Upper lobe of right lung (tissue), 1 donor: Measurements from ENCODE around the gene AKAP10. TPM values are rescaled to one million over a fixed set of nuclear protein-coding genes. Genes with fewer than 3 reads are reported as not detected.

Experiments used
- ATAC-seq: fragments of 200-7000 bp; cut with Tn5 transposase; one replicate; pipeline ENCODE4 v1.9.1; 2020; ENCODE audit warnings: mild to moderate bottlenecking, moderate library complexity
- DNase-seq: peaks from one replicate; pipeline ENCODE4 v3.0.0-alpha.2; 2020
- H3K27ac ChIP-seq: fragments of 200-600 bp; one replicate; pipeline ENCODE4 v1.8.0; 2022
- H3K27me3 ChIP-seq: fragments of 200-600 bp; one replicate; pipeline ENCODE4 v1.8.0; 2022; ENCODE audit warnings: mild to moderate bottlenecking
- H3K36me3 ChIP-seq: fragments of 200-600 bp; one replicate; pipeline ENCODE4 v1.8.0; 2022
- H3K4me1 ChIP-seq: fragments of 200-600 bp; one replicate; pipeline ENCODE4 v1.8.0; 2022
- H3K4me3 ChIP-seq: fragments of 200-600 bp; one replicate; pipeline ENCODE4 v1.8.0; 2022; ENCODE audit warnings: mild to moderate bottlenecking
- H3K9me3 ChIP-seq: fragments of 200-600 bp; one replicate; pipeline ENCODE4 v1.8.0; 2022
- intact Hi-C: fragments of 100-400 bp; cut with DNase I; formaldehyde crosslinking; loops from one replicate; pipeline ENCODE4 v1.11.0; 2022
- total RNA-seq: library from RNA; stranded (reverse); fragmentation: NEBNext Ultra II Directional; extraction: Animal tissue kit (Norgen Biotek cat#: 25700); gene quantifications from one replicate; pipeline ENCODE4 v1.2.1, GENCODE V29; 2021
- TF ChIP-seq, protein P1 (sequence below): fragments of 200-600 bp; IDR thresholded peaks from one replicate; pipeline ENCODE4 v1.8.0; 2022; ENCODE audit warnings: antibody characterized with exemption
- donor health status: DM: no; HTN: yes; CAD: no; lungs with severe emphysema.

The AKAP10 gene
- total RNA-seq, 1 donor from 2014 or later = 42.3 TPM

DNA sequence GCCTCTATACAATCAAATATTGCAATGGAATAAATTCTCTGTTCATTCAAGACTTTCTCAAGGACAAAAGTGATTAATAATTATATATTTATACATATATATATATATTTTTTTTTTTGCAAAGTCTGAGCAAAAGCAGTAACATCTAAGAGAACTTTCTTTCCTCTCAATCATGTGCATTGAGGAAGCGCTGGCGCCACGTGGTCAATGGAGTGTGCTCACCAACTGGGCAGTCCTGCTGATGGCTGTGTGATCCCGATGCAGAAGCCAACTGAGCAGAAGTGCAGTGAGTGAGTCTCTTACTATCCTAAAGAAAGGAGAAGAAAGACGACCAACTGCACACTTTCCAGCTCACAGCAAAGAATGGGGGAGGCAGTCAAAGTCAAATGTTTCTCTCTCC lies 72.7 kb downstream of the AKAP10 start:
- Histone ChIP-seq H3K4me1 (peaks cover 13% of the 10 kb centered on the region), H3K9me3 (no peaks in the 10 kb centered on the region), H3K4me3 (no peak overlapping the region), H3K27me3 (no peaks in the 10 kb centered on the region), H3K36me3 (peaks cover 77% of the 10 kb centered on the region), H3K27ac (no peak overlapping the region)
- peak; percentile 83 for ATAC-seq
- TF ChIP-seq, protein P1, sequence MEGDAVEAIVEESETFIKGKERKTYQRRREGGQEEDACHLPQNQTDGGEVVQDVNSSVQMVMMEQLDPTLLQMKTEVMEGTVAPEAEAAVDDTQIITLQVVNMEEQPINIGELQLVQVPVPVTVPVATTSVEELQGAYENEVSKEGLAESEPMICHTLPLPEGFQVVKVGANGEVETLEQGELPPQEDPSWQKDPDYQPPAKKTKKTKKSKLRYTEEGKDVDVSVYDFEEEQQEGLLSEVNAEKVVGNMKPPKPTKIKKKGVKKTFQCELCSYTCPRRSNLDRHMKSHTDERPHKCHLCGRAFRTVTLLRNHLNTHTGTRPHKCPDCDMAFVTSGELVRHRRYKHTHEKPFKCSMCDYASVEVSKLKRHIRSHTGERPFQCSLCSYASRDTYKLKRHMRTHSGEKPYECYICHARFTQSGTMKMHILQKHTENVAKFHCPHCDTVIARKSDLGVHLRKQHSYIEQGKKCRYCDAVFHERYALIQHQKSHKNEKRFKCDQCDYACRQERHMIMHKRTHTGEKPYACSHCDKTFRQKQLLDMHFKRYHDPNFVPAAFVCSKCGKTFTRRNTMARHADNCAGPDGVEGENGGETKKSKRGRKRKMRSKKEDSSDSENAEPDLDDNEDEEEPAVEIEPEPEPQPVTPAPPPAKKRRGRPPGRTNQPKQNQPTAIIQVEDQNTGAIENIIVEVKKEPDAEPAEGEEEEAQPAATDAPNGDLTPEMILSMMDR = no peak
- intact Hi-C loops = no loop called here
- DNase-seq = peak; percentile 79

DNA sequence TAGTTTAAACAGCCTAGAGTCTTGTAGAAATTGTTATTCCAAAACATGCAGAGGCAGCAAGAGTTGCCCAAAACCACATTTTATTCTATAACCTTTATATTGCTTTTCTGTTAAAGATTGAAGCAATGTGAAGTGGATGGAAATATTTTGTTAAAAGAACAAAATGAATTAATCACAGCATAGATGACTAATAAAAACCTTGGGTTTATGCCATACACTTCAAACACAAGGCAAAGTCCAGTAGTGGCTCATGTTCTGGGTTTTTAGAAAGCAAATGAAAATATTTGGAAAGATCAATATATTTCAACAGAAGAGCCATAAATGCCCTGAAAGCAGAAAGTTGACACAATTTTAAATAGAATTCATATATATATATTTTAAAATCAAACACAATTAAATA lies 73.2 kb downstream of the AKAP10 start:
- H3K4me1 ChIP-seq = peaks cover 13% of the 10 kb centered on the region
- intact Hi-C loops = no loop called here
- DNase-seq = no peak
- no peak for ATAC-seq
- no peak overlapping the region for H3K27ac ChIP-seq
- TF ChIP-seq, protein P1 = no peak
- no peaks in the 10 kb centered on the region for H3K9me3 ChIP-seq
- H3K27me3 ChIP-seq = no peaks in the 10 kb centered on the region
- no peak overlapping the region for H3K4me3 ChIP-seq
- H3K36me3 ChIP-seq = peaks cover 72% of the 10 kb centered on the region

DNA sequence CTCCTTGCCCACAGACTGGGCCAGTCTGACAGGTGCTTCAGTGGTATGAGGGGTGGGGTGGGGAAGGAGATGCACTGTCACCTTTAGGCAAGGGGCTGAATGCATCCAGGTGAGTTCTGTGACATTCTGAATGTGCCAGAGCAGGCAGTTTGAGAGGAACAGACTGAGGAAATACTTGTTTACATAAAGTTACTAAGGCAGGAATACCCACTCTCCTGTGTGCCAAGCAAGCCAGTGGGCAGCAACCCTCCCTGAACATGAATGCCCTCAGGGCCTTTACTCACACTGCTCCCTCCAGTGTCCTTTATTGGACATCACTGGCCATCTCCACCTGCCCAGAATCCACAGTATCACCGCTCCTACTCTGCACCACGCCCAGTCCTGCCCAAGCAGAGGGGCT lies 76.8 kb downstream of the AKAP10 start:
- no peaks in the 10 kb centered on the region for H3K9me3 ChIP-seq
- intact Hi-C loops = no loop called here
- peaks cover 36% of the 10 kb centered on the region for H3K36me3 ChIP-seq
- no peaks in the 10 kb centered on the region for H3K27me3 ChIP-seq
- H3K4me1 ChIP-seq = peaks cover 13% of the 10 kb centered on the region
- no peak overlapping the region for H3K4me3 ChIP-seq
- no peak overlapping the region for H3K27ac ChIP-seq
- TF ChIP-seq, protein P1 = no peak
- DNase-seq = no peak
- peak; percentile 45 for ATAC-seq

DNA sequence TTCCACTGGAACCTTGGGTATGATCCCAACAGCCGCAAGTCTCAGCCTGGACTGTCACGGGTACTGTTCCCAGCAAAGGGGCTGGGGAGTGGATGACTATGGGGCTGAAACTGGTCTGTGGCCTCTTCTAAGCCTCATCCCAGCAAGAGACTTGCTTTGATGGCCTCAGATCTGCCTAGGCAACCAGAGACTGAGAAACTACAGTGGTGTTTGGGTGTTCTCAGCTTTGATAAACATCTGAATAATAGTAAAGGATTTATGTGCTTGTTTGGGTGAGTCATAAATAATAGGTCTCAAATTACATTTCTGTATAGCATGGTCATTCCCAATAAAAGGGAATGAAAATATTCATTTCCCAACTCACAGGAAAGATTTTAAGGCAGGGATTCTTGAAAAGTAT lies 79.7 kb downstream of the AKAP10 start:
- H3K27ac ChIP-seq = no peak overlapping the region
- no peaks in the 10 kb centered on the region for H3K27me3 ChIP-seq
- TF ChIP-seq, protein P1 = no peak
- intact Hi-C loops = no loop called here
- H3K4me1 ChIP-seq = peaks cover 8% of the 10 kb centered on the region
- H3K9me3 ChIP-seq = no peaks in the 10 kb centered on the region
- ATAC-seq (no peak), DNase-seq (no peak)
- H3K36me3 ChIP-seq = peaks cover 8% of the 10 kb centered on the region
- no peak overlapping the region for H3K4me3 ChIP-seq

DNA sequence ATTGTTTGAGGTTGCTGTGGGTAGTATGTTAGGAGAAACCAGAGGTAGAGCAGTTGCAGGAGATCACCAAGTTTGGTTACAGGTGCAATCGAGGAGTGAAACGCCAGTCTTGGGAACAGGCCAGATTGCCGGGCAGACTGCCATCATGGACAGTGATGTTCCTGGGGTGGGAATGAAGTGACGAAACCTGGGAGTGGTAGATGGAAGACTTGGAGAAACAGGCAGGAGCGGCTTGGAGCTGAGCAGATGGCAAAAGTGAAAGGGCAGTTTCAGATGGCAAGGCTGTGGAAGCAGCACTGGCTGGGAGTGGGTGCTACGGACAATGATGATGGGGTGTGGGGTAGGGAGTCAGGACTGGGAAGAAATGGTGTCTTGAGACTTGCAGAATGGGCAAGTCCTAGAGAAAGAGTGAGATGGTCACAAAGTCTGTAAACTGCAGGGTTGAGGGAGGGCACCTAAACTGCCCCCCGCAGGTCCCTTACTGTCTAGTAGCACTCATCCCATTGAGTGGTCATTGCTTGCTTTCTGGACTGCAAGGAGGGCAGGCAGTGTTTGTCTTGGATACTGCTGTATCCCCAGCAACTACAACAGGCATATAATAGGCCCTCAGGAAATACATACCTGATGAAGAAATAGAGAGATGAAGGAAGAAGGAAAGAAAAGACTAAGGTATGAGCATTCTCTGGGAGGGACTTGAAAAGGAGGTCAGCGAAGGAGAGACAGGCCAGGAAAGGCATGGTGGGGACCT lies 80.4 kb downstream of the AKAP10 start:
- H3K4me1 ChIP-seq = peaks cover 8% of the 10 kb centered on the region
- DNase-seq (no peak), ATAC-seq (peak; percentile 32)
- no peaks in the 10 kb centered on the region for H3K9me3 ChIP-seq
- intact Hi-C loops = no loop called here
- TF ChIP-seq, protein P1 = no peak
- H3K27me3 ChIP-seq = no peaks in the 10 kb centered on the region
- no peak overlapping the region for H3K27ac ChIP-seq
- H3K4me3 ChIP-seq = no peak overlapping the region
- H3K36me3 ChIP-seq = peaks cover 8% of the 10 kb centered on the region
